ENCODE results near the gene TEDDM1.

TEDDM1 gene

GRCh38 chr1:182391362-182392049 is 9.0 kb downstream of the TEDDM1 start, which contains the start of gene GLUL:
TSS of gene GLUL (minus strand) at chr1:182391790. CDS start at chr1:182388737, 3,053 bp downstream.
- peak within 1 kb of the TSS; percentile 81 for H3K18ac ChIP-seq (ENCODE audit: low read length)
- H3K23ac ChIP-seq (ENCODE audit: low read length) = no peak within 1 kb of the TSS
- H2BK12ac ChIP-seq (ENCODE audit: low read length) = peak within 1 kb of the TSS; percentile 39
- WGBS (ENCODE audit: extremely low coverage, insufficient coverage, insufficient read length) = no CpG with 5 or more reads among the region's 70 CpGs
- peak within 1 kb of the TSS; percentile 96 for H3K4me3 ChIP-seq (ENCODE audit: low read depth, low read length)
- H3K27me3 ChIP-seq (ENCODE audit: insufficient read depth, low read length) = no peaks in the 10 kb centered on the region
- H3K9me3 ChIP-seq (ENCODE audit: insufficient read depth, low read depth, low read length) = no peaks in the 10 kb centered on the region
- H3K27ac ChIP-seq (ENCODE audit: low read depth, low read length) = peak within 1 kb of the TSS; percentile 77
- peak within 1 kb of the TSS; percentile 89 for H4K12ac ChIP-seq (ENCODE audit: low read depth, low read length)
- peak within 1 kb of the TSS; percentile 94 for H2BK5ac ChIP-seq (ENCODE audit: low read depth, low read length, poor library complexity)
- peaks cover 8 to 17% of the 10 kb centered on the region in 2 experiments for H3K36me3 ChIP-seq (ENCODE audit: control insufficient read depth in 1 of 2, insufficient read depth in 2 of 2, low read length in 2 of 2)
- H2AK5ac ChIP-seq (ENCODE audit: low read length) = peak within 1 kb of the TSS; percentile 75
- peaks cover 24% of the 10 kb centered on the region for H3K79me2 ChIP-seq (ENCODE audit: control insufficient read depth, insufficient read depth, low read length, poor library complexity)
- H4K91ac ChIP-seq (ENCODE audit: low read depth, low read length) = peak within 1 kb of the TSS; percentile 98
- peaks cover 12% of the 10 kb centered on the region for H3K79me1 ChIP-seq (ENCODE audit: low read length)
- H3K4me1 ChIP-seq (ENCODE audit: control insufficient read depth in 1 of 2, insufficient read depth in 2 of 2, low read length in 2 of 2) = peaks cover 0 to 7% of the 10 kb centered on the region in 2 experiments
- peak within 1 kb of the TSS; percentile 97 for H3K9ac ChIP-seq (ENCODE audit: low read length)
- peak within 1 kb of the TSS; percentile 87 for H3K14ac ChIP-seq (ENCODE audit: low read length)
- H3K4ac ChIP-seq (ENCODE audit: low read depth, low read length) = peak within 1 kb of the TSS; percentile 98
- peak within 1 kb of the TSS; percentile 93 for H2BK120ac ChIP-seq (ENCODE audit: insufficient read depth, low read length, poor library complexity)
- H2AFZ ChIP-seq (ENCODE audit: insufficient read depth, low read length, poor library complexity) = peak within 1 kb of the TSS; percentile 92
- H4K8ac ChIP-seq (ENCODE audit: low read depth, low read length) = peak within 1 kb of the TSS; percentile 98
- peak within 1 kb of the TSS; percentile 81 for H3K4me2 ChIP-seq (ENCODE audit: low read length)
- DNase-seq = peak; percentile 88 to 94

DNA sequence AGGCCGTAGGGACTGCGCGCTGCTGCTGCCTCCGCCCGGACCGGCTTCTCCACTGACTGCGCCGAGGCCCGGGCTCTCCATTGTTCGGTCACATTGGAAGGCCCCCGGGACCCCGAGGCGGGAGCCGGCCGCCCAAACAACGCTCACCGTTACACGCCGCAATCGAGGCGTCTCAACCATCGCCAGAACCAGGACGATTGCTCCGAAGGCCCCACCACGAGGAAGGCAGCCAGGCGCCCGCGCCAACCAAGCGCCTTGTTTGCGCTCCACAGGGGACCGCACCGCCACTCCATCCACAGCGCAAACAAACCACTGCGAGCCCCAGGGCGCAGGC is 9.5 kb downstream of the TEDDM1 start:
- WGBS (ENCODE audit: extremely low coverage, insufficient coverage, insufficient read length) = no CpG with 5 or more reads among the region's 35 CpGs
- H3K9me3 ChIP-seq (ENCODE audit: insufficient read depth, low read depth, low read length) = no peaks in the 10 kb centered on the region
- peak overlapping the region; percentile 86 for H2AFZ ChIP-seq (ENCODE audit: insufficient read depth, low read length, poor library complexity)
- no peak overlapping the region for H3K27ac ChIP-seq (ENCODE audit: low read depth, low read length)
- peak overlapping the region; percentile 97 for H3K9ac ChIP-seq (ENCODE audit: low read length)
- H3K36me3 ChIP-seq (ENCODE audit: control insufficient read depth in 1 of 2, insufficient read depth in 2 of 2, low read length in 2 of 2) = peaks cover 10 to 22% of the 10 kb centered on the region in 2 experiments
- peak overlapping the region; percentile 96 for H3K4me3 ChIP-seq (ENCODE audit: low read depth, low read length)
- H3K23ac ChIP-seq (ENCODE audit: low read length) = no peak overlapping the region
- H4K12ac ChIP-seq (ENCODE audit: low read depth, low read length) = peak overlapping the region; percentile 74
- H3K4me1 ChIP-seq (ENCODE audit: control insufficient read depth in 1 of 2, insufficient read depth in 2 of 2, low read length in 2 of 2) = peaks cover 0 to 7% of the 10 kb centered on the region in 2 experiments
- no peak for DNase-seq
- H3K14ac ChIP-seq (ENCODE audit: low read length) = peak overlapping the region; percentile 78
- H3K4me2 ChIP-seq (ENCODE audit: low read length) = peak overlapping the region; percentile 81
- H3K27me3 ChIP-seq (ENCODE audit: insufficient read depth, low read length) = no peaks in the 10 kb centered on the region
- peak overlapping the region; percentile 41 for H2BK5ac ChIP-seq (ENCODE audit: low read depth, low read length, poor library complexity)
- peak overlapping the region; percentile 22 for H3K18ac ChIP-seq (ENCODE audit: low read length)
- peak overlapping the region; percentile 60 for H2BK120ac ChIP-seq (ENCODE audit: insufficient read depth, low read length, poor library complexity)
- H3K4ac ChIP-seq (ENCODE audit: low read depth, low read length) = peak overlapping the region; percentile 98
- H3K79me2 ChIP-seq (ENCODE audit: control insufficient read depth, insufficient read depth, low read length, poor library complexity) = peaks cover 24% of the 10 kb centered on the region
- no peak overlapping the region for H2BK12ac ChIP-seq (ENCODE audit: low read length)
- H3K79me1 ChIP-seq (ENCODE audit: low read length) = peaks cover 12% of the 10 kb centered on the region
- H4K8ac ChIP-seq (ENCODE audit: low read depth, low read length) = peak overlapping the region; percentile 81
- peak overlapping the region; percentile 44 for H2AK5ac ChIP-seq (ENCODE audit: low read length)
- H4K91ac ChIP-seq (ENCODE audit: low read depth, low read length) = peak overlapping the region; percentile 80

GRCh38 chr1:182389619-182390047 is 10.8 kb downstream of the TEDDM1 start:
- Histone ChIP-seq H3K23ac (ENCODE audit: low read length) (no peak overlapping the region), H2BK12ac (ENCODE audit: low read length) (no peak overlapping the region), H3K27ac (ENCODE audit: low read depth, low read length) (no peak overlapping the region), H3K4me3 (ENCODE audit: low read depth, low read length) (peak overlapping the region; percentile 96), H3K4me2 (ENCODE audit: low read length) (peak overlapping the region; percentile 81), H4K91ac (ENCODE audit: low read depth, low read length) (no peak overlapping the region), H3K4me1 (ENCODE audit: control insufficient read depth in 1 of 2, insufficient read depth in 2 of 2, low read length in 2 of 2) (peaks cover 0 to 7% of the 10 kb centered on the region in 2 experiments), H3K4ac (ENCODE audit: low read depth, low read length) (peak overlapping the region; percentile 89), H3K36me3 (ENCODE audit: control insufficient read depth in 1 of 2, insufficient read depth in 2 of 2, low read length in 2 of 2) (peaks cover 17 to 33% of the 10 kb centered on the region in 2 experiments), H4K12ac (ENCODE audit: low read depth, low read length) (peak overlapping the region; percentile 59), H3K18ac (ENCODE audit: low read length) (peak overlapping the region; percentile 6), H2AK5ac (ENCODE audit: low read length) (peak overlapping the region; percentile 41), H3K79me1 (ENCODE audit: low read length) (peaks cover 12% of the 10 kb centered on the region), H2BK120ac (ENCODE audit: insufficient read depth, low read length, poor library complexity) (no peak overlapping the region), H3K27me3 (ENCODE audit: insufficient read depth, low read length) (no peaks in the 10 kb centered on the region), H3K9ac (ENCODE audit: low read length) (peak overlapping the region; percentile 64), H4K8ac (ENCODE audit: low read depth, low read length) (no peak overlapping the region), H3K14ac (ENCODE audit: low read length) (peak overlapping the region; percentile 75), H3K79me2 (ENCODE audit: control insufficient read depth, insufficient read depth, low read length, poor library complexity) (peaks cover 24% of the 10 kb centered on the region), H2BK5ac (ENCODE audit: low read depth, low read length, poor library complexity) (peak overlapping the region; percentile 33), H2AFZ (ENCODE audit: insufficient read depth, low read length, poor library complexity) (no peak overlapping the region), H3K9me3 (ENCODE audit: insufficient read depth, low read depth, low read length) (no peaks in the 10 kb centered on the region)
- DNase-seq = no peak
- WGBS (ENCODE audit: extremely low coverage, insufficient coverage, insufficient read length) = no CpG with 5 or more reads among the region's 13 CpGs

DNA sequence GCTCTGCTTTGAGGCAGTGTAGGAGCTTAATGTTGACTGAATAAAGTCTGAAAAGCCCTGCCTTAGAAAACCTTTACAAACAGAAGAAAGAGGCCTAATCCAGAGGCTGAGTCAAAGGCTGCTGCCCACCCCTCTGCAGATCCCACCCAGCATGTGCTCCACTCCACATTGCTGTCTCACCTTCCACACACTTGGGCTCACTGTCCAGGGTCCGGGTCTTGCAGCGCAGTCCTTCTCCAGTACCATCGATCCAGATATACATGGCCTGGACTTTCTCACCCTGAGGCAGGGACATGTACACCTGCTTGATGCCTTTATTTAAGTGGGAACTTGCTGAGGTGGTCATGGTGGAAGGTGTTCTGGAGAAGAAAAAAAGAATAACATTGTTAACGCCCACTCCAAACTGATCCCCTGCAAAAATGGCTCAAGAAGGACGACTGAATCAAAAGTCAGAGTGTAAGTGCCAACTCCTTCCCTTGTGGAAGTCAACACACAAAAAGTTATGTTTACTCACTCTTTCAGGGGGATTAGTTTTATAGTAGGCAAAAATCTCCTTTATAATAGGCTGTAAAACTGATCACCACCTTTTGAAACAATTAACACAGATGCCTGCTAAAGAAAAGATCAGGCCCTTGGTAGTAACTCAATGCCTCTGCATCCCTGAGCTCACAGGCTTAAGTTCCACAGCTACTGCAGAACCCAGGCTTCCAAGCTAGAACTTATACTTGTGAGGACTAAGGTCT is 11.9 kb downstream of the TEDDM1 start:
- DNase-seq = no peak
- Histone ChIP-seq H2BK12ac (ENCODE audit: low read length) (no peak overlapping the region), H3K27me3 (ENCODE audit: insufficient read depth, low read length) (no peaks in the 10 kb centered on the region), H3K9ac (ENCODE audit: low read length) (no peak overlapping the region), H3K4ac (ENCODE audit: low read depth, low read length) (no peak overlapping the region), H3K79me1 (ENCODE audit: low read length) (peaks cover 12% of the 10 kb centered on the region), H3K4me3 (ENCODE audit: low read depth, low read length) (no peak overlapping the region), H3K4me2 (ENCODE audit: low read length) (peak overlapping the region; percentile 81), H3K23ac (ENCODE audit: low read length) (no peak overlapping the region), H4K12ac (ENCODE audit: low read depth, low read length) (no peak overlapping the region), H2AFZ (ENCODE audit: insufficient read depth, low read length, poor library complexity) (no peak overlapping the region), H2BK5ac (ENCODE audit: low read depth, low read length, poor library complexity) (no peak overlapping the region), H3K27ac (ENCODE audit: low read depth, low read length) (no peak overlapping the region), H4K91ac (ENCODE audit: low read depth, low read length) (no peak overlapping the region), H3K14ac (ENCODE audit: low read length) (no peak overlapping the region), H3K18ac (ENCODE audit: low read length) (no peak overlapping the region), H3K36me3 (ENCODE audit: control insufficient read depth in 1 of 2, insufficient read depth in 2 of 2, low read length in 2 of 2) (peaks cover 24 to 43% of the 10 kb centered on the region in 2 experiments), H3K79me2 (ENCODE audit: control insufficient read depth, insufficient read depth, low read length, poor library complexity) (peaks cover 24% of the 10 kb centered on the region), H2AK5ac (ENCODE audit: low read length) (no peak overlapping the region), H4K8ac (ENCODE audit: low read depth, low read length) (no peak overlapping the region), H3K9me3 (ENCODE audit: insufficient read depth, low read depth, low read length) (no peaks in the 10 kb centered on the region), H2BK120ac (ENCODE audit: insufficient read depth, low read length, poor library complexity) (no peak overlapping the region), H3K4me1 (ENCODE audit: control insufficient read depth in 1 of 2, insufficient read depth in 2 of 2, low read length in 2 of 2) (peaks cover 0 to 7% of the 10 kb centered on the region in 2 experiments)
- no CpG with 5 or more reads among the region's 5 CpGs for WGBS (ENCODE audit: extremely low coverage, insufficient coverage, insufficient read length)
